Activated CD8-positive, alpha-beta memory T cell treated with anti-CD3 and anti-CD28 coated beads for 1 hour (primary cell): ENCODE data around the gene ALDOB.

Experiments used
- DNase-seq, 2 donors: peaks; one replicate each; pipeline ENCODE4 v3.0.0-alpha.2; 2020; ENCODE audit warnings: low read depth in 1 of 2; ENCODE audit errors: extremely low read depth in 1 of 2

The ALDOB gene

GRCh38 chr9:101427957-101428655 is 7.5 kb downstream of the ALDOB start:
- DNase-seq, result no peak

- no peak for DNase-seq
These were observed 8.2 kb downstream of the ALDOB start for GRCh38 chr9:101427358-101427757.

GRCh38 chr9:101421653-101422065 is 13.9 kb downstream of the ALDOB start:
- DNase-seq, result no peak

- DNase-seq, result no peak
These were observed 15.7 kb downstream of the ALDOB start for GRCh38 chr9:101419863-101420262.

GRCh38 chr9:101418518-101419430 is 16.8 kb downstream of the ALDOB start:
- DNase-seq, result no peak

- DNase-seq, result no peak
These were observed 17.6 kb downstream of the ALDOB start for GRCh38 chr9:101417977-101418376.

GRCh38 chr9:101417389-101417788 is 18.2 kb downstream of the ALDOB start:
- DNase-seq, result no peak

GRCh38 chr9:101415578-101415977 is 20.0 kb downstream of the ALDOB start:
- no peak for DNase-seq

- no peak for DNase-seq
These were observed 20.7 kb downstream of the ALDOB start for GRCh38 chr9:101414839-101415238.

- no peak for DNase-seq
These were observed 26.5 kb downstream of the ALDOB start for GRCh38 chr9:101409079-101409477.

- no peak for DNase-seq
These were observed 27.0 kb downstream of the ALDOB start for GRCh38 chr9:101408374-101409078.

GRCh38 chr9:101403516-101404285 is 31.9 kb downstream of the ALDOB start:
- no peak for DNase-seq

GRCh38 chr9:101400120-101400519 is 35.5 kb downstream of the ALDOB start:
- DNase-seq, result no peak

GRCh38 chr9:101399643-101399970 is 36.0 kb downstream of the ALDOB start:
- DNase-seq, result no peak

GRCh38 chr9:101398930-101399642 is 36.5 kb downstream of the ALDOB start:
- no peak for DNase-seq

GRCh38 chr9:101398068-101398929 is 37.3 kb downstream of the ALDOB start, which contains the start of the genes MRPL50 and ZNF189:
MRPL50 (minus strand) TSS chr9:101398618; CDS start chr9:101398592, 26 bp downstream.
ZNF189 (plus strand) TSS chr9:101398851; CDS start chr9:101399157, 306 bp downstream.
- peak; percentile 90 to 94 for DNase-seq

GRCh38 chr9:101397746-101398067 is 37.9 kb downstream of the ALDOB start:
- no peak for DNase-seq

- DNase-seq, result no peak
These were observed 40.9 kb downstream of the ALDOB start for GRCh38 chr9:101394687-101395086.

- no peak for DNase-seq
These were observed 42.4 kb downstream of the ALDOB start for GRCh38 chr9:101393135-101393534.
